ENCODE data around the gene MAP3K19.

- TF ChIP-seq POLR2A (IDR thresholded peaks at IDR 0.05) (no peak), POLR2AphosphoS5 (IDR thresholded peaks at IDR 0.05) (no peak)
These were observed 16.0 kb upstream of the MAP3K19 start for GRCh38 chr2:135063210-135063609.
